ENCODE results near the gene KISS1R. TPM values are rescaled to one million over a fixed set of nuclear protein-coding genes. Genes with fewer than 3 reads are reported as not detected.

Gene KISS1R
- total and polyA plus RNA-seq, 4 donors: not detected

DNA sequence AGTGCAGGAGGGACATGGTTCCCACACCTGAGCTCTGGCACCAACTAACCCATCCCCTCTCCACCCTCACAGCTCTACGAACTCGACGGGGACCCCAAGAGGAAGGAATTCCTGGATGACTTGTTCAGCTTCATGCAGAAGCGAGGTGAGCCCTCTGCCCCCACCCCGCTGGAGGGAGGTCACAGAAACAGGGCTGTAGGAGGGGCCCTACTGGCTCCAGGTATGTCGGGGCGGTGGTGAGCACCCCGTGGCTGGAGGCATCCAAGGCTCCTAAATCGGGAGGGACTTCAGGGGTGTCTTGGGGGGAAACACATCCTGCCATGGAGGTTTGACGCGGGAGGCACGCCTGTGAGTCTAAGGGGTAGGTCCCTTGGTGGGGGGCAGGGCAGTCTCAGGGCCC is 42.9 kb downstream of the KISS1R start:
- WGBS: 67% methylated on average over 12 of the region's 12 CpGs
- H3K4me1 ChIP-seq (ENCODE audit: control insufficient read depth in 4 of 4, insufficient read depth in 4 of 4, low read length in 3 of 4): no peaks in the 10 kb centered on the region

GRCh38 chr19:960601-960938 is 43.4 kb downstream of the KISS1R start:
- H3K4me3 ChIP-seq (ENCODE audit: low read depth in 1 of 3, low read length in 3 of 3): no peak overlapping the region
- DNase-seq (ENCODE audit: low spot score): no peak
- WGBS: 86% methylated on average over 8 of the region's 8 CpGs
- no peak overlapping the region for H3K9ac ChIP-seq (ENCODE audit: low read depth in 1 of 2, low read length in 2 of 2)
- no peaks in the 10 kb centered on the region for H3K4me1 ChIP-seq (ENCODE audit: control insufficient read depth in 4 of 4, insufficient read depth in 4 of 4, low read length in 3 of 4)
- no peaks in the 10 kb centered on the region for H3K27me3 ChIP-seq (ENCODE audit: control insufficient read depth in 4 of 4, insufficient read depth in 4 of 4, low read length in 3 of 4)
- no peaks in the 10 kb centered on the region for H3K9me3 ChIP-seq (ENCODE audit: control insufficient read depth in 4 of 4, low read length in 3 of 4)
- H3K36me3 ChIP-seq (ENCODE audit: control insufficient read depth in 4 of 4, insufficient read depth in 3 of 4, low read depth in 1 of 4, low read length in 3 of 4): peaks cover 0 to 11% (median under 1%) of the 10 kb centered on the region in 4 donors
- no peak for TF ChIP-seq YY1 (IDR thresholded peaks at IDR 0.05)
- no peak for TF ChIP-seq EGR1 (IDR thresholded peaks at IDR 0.05; ENCODE audit: low read depth in 2 of 2)
- TF ChIP-seq HNF4G (IDR thresholded peaks at IDR 0.05): no peak
- no peak for TF ChIP-seq GABPA (IDR thresholded peaks at IDR 0.05 in 1 of 2, conservative IDR thresholded peaks at IDR 0.05 in 1 of 2)
- no peak for TF ChIP-seq FOXA1 (IDR thresholded peaks at IDR 0.05)
- TF ChIP-seq RAD21 (IDR thresholded peaks at IDR 0.05): no peak
- no peak for TF ChIP-seq TAF1 (conservative IDR thresholded peaks at IDR 0.05)
- TF ChIP-seq ATF3 (IDR thresholded peaks at IDR 0.05): no peak
- TF ChIP-seq, protein P1, sequence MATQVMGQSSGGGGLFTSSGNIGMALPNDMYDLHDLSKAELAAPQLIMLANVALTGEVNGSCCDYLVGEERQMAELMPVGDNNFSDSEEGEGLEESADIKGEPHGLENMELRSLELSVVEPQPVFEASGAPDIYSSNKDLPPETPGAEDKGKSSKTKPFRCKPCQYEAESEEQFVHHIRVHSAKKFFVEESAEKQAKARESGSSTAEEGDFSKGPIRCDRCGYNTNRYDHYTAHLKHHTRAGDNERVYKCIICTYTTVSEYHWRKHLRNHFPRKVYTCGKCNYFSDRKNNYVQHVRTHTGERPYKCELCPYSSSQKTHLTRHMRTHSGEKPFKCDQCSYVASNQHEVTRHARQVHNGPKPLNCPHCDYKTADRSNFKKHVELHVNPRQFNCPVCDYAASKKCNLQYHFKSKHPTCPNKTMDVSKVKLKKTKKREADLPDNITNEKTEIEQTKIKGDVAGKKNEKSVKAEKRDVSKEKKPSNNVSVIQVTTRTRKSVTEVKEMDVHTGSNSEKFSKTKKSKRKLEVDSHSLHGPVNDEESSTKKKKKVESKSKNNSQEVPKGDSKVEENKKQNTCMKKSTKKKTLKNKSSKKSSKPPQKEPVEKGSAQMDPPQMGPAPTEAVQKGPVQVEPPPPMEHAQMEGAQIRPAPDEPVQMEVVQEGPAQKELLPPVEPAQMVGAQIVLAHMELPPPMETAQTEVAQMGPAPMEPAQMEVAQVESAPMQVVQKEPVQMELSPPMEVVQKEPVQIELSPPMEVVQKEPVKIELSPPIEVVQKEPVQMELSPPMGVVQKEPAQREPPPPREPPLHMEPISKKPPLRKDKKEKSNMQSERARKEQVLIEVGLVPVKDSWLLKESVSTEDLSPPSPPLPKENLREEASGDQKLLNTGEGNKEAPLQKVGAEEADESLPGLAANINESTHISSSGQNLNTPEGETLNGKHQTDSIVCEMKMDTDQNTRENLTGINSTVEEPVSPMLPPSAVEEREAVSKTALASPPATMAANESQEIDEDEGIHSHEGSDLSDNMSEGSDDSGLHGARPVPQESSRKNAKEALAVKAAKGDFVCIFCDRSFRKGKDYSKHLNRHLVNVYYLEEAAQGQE (IDR thresholded peaks at IDR 0.05): no peak
- no peak for TF ChIP-seq JUND (IDR thresholded peaks at IDR 0.05)
- TF ChIP-seq, protein P2, sequence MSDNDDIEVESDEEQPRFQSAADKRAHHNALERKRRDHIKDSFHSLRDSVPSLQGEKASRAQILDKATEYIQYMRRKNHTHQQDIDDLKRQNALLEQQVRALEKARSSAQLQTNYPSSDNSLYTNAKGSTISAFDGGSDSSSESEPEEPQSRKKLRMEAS (IDR thresholded peaks at IDR 0.05): no peak
- TF ChIP-seq ZBTB33 (IDR thresholded peaks at IDR 0.05): no peak
- no peak for TF ChIP-seq HNF4A (conservative IDR thresholded peaks at IDR 0.05)
- no peak for TF ChIP-seq RXRA (IDR thresholded peaks at IDR 0.05)
- no peak for TF ChIP-seq FOXA2 (IDR thresholded peaks at IDR 0.05)
- TF ChIP-seq SP1 (IDR thresholded peaks at IDR 0.05): no peak
- no peak for TF ChIP-seq NR2F2 (IDR thresholded peaks at IDR 0.05)
- TF ChIP-seq CTCF (IDR thresholded peaks at IDR 0.05; ENCODE audit: low read depth, low read length, missing input control): no peak
- no peak overlapping the region for H3K27ac ChIP-seq (ENCODE audit: low read depth in 1 of 2, low read length in 2 of 2)

More for the DNA sequence above, 42.9 kb downstream of the KISS1R start:
- H3K9me3 ChIP-seq (ENCODE audit: control insufficient read depth in 4 of 4, low read length in 3 of 4): no peaks in the 10 kb centered on the region
- H3K27me3 ChIP-seq (ENCODE audit: control insufficient read depth in 4 of 4, insufficient read depth in 4 of 4, low read length in 3 of 4): no peaks in the 10 kb centered on the region
- TF ChIP-seq, protein P2 (IDR thresholded peaks at IDR 0.05): no peak
- no peak overlapping the region for H3K9ac ChIP-seq (ENCODE audit: low read depth in 1 of 2, low read length in 2 of 2)
- H3K4me3 ChIP-seq (ENCODE audit: low read depth in 1 of 3, low read length in 3 of 3): no peak overlapping the region
- no peak for DNase-seq (ENCODE audit: low spot score)
- peaks cover 0 to 6% (median under 1%) of the 10 kb centered on the region in 4 donors for H3K36me3 ChIP-seq (ENCODE audit: control insufficient read depth in 4 of 4, insufficient read depth in 3 of 4, low read depth in 1 of 4, low read length in 3 of 4)
- no peak overlapping the region for H3K27ac ChIP-seq (ENCODE audit: low read depth in 1 of 2, low read length in 2 of 2)

All from liver (tissue), 9 donors.